CD4-positive, alpha-beta memory T cell (primary cell): Measurements from ENCODE around the gene PRR22. TPM values are rescaled to one million over a fixed set of nuclear protein-coding genes. Genes with fewer than 3 reads are reported as not detected.

Experiments used
- polyA plus RNA-seq, 2 donors: library from polyadenylated mRNA; unstranded; fragments of 300-500 nt; fragmentation: Illumina TruSeq; gene quantifications; one replicate each; pipeline ENCODE4 v1.2.3, GENCODE V29; 2021
- total RNA-seq, 2 experiments: library from RNA; stranded (reverse); gene quantifications; one replicate each; pipeline ENCODE4 v1.2.3, GENCODE V29; 2021

Gene PRR22
- total and polyA plus RNA-seq, 4 experiments from 2014 or later, result 5.9 to 6.6 TPM; not detected in 2

Other genes starting within 250 kb of the PRR22 start
- gene TINCR, start 216.8 kb downstream of the PRR22 start, total RNA-seq, result 1 to 10 TPM; 1.4 TPM
- under 1 TPM in 1 of 2 donors, not detected in 1; 0.20 TPM for gene TINCR, start 216.8 kb downstream of the PRR22 start, polyA plus RNA-seq
- 100 to 1,000 TPM; 257 to 263 TPM for gene SAFB2, start 162.0 kb downstream of the PRR22 start, total RNA-seq
- 10 to 100 TPM; 16.6 to 65.4 TPM for gene SAFB2, start 162.0 kb downstream of the PRR22 start, polyA plus RNA-seq
- gene SAFB, start 161.7 kb downstream of the PRR22 start, total RNA-seq, result 100 to 1,000 TPM; 202 to 211 TPM
- 100 to 1,000 TPM in 1 of 2 donors, 10 to 100 TPM in 1; 14.6 to 117 TPM for gene SAFB, start 161.7 kb downstream of the PRR22 start, polyA plus RNA-seq
- 10 to 100 TPM; 40.5 to 41.1 TPM for gene MICOS13, start 104.2 kb downstream of the PRR22 start, total RNA-seq
- 100 to 1,000 TPM; 114 TPM for gene MICOS13, start 104.2 kb downstream of the PRR22 start, polyA plus RNA-seq
- 1 to 10 TPM; 3.5 to 4.8 TPM for gene HSD11B1L, start 103.7 kb downstream of the PRR22 start, total RNA-seq
- gene HSD11B1L, start 103.7 kb downstream of the PRR22 start, polyA plus RNA-seq, result 1 to 10 TPM; 2.9 to 4.3 TPM
- gene RPL36, start 94.5 kb downstream of the PRR22 start, total RNA-seq, result 1,000 to 10,000 TPM; 1,675 to 1,762 TPM
- gene RPL36, start 94.5 kb downstream of the PRR22 start, polyA plus RNA-seq, result 1,000 to 10,000 TPM; 1,862 to 2,485 TPM
- 10 to 100 TPM; 59.6 to 64.7 TPM for gene LONP1, start 64.6 kb downstream of the PRR22 start, total RNA-seq
- gene LONP1, start 64.6 kb downstream of the PRR22 start, polyA plus RNA-seq, result 10 to 100 TPM; 10.9 to 39.9 TPM
- gene CATSPERD, start 64.1 kb downstream of the PRR22 start, total RNA-seq, result not detected
- not detected for gene CATSPERD, start 64.1 kb downstream of the PRR22 start, polyA plus RNA-seq
- gene DUS3L, start 6.4 kb upstream of the PRR22 start, total RNA-seq, result 10 to 100 TPM; 58.7 to 72.9 TPM
- gene DUS3L, start 6.4 kb upstream of the PRR22 start, polyA plus RNA-seq, result 10 to 100 TPM; 34.2 to 36.7 TPM
- gene NRTN, start 20.3 kb upstream of the PRR22 start, total RNA-seq, result under 1 TPM; 0.61 to 0.91 TPM
- under 1 TPM; 0.34 to 0.42 TPM for gene NRTN, start 20.3 kb upstream of the PRR22 start, polyA plus RNA-seq
- gene FUT6, start 55.0 kb upstream of the PRR22 start, total RNA-seq, result not detected
- gene FUT6, start 55.0 kb upstream of the PRR22 start, polyA plus RNA-seq, result not detected
- under 1 TPM in 1 of 2 experiments, not detected in 1; 0.15 TPM for gene FUT3, start 66.7 kb upstream of the PRR22 start, total RNA-seq
- not detected for gene FUT3, start 66.7 kb upstream of the PRR22 start, polyA plus RNA-seq
- under 1 TPM in 1 of 2 experiments, not detected in 1; 0.17 TPM for gene FUT5, start 85.8 kb upstream of the PRR22 start, total RNA-seq
- gene FUT5, start 85.8 kb upstream of the PRR22 start, polyA plus RNA-seq, result not detected
- gene NDUFA11, start 119.0 kb upstream of the PRR22 start, total RNA-seq, result 100 to 1,000 TPM; 139 to 153 TPM
- gene NDUFA11, start 119.0 kb upstream of the PRR22 start, polyA plus RNA-seq, result 100 to 1,000 TPM; 330 to 388 TPM
- gene VMAC, start 120.1 kb upstream of the PRR22 start, total RNA-seq, result 10 to 100 TPM; 36.6 to 37.5 TPM
- gene VMAC, start 120.1 kb upstream of the PRR22 start, polyA plus RNA-seq, result 1 to 10 TPM; 5.6 to 6.3 TPM
- gene CAPS, start 129.5 kb upstream of the PRR22 start, total RNA-seq, result 10 to 100 TPM; 65.0 to 68.0 TPM
- 1 to 10 TPM; 1.7 to 4.3 TPM for gene CAPS, start 129.5 kb upstream of the PRR22 start, polyA plus RNA-seq
- 10 to 100 TPM; 84.1 to 94.9 TPM for gene RANBP3, start 193.4 kb upstream of the PRR22 start, total RNA-seq
- gene RANBP3, start 193.4 kb upstream of the PRR22 start, polyA plus RNA-seq, result 10 to 100 TPM in 1 of 2 donors, 1 to 10 TPM in 1; 3.4 to 11.6 TPM